WTC11 (cell line): ENCODE data around the gene DEPDC4.
"Not testable (repeated sequence)": the region's sequence is repeated elsewhere in the genome, so short reads cannot be mapped to it uniquely, and the experiment has no call there.

Experiments
- AR ChIP-seq: fragments of 250-450 bp; sonication (Bioruptor Pico); IDR thresholded peaks from 2 replicates; pipeline ENCODE4 v1.9.0; 2021; ENCODE audit warnings: mild to moderate bottlenecking
- CTCF ChIP-seq: fragments of 200-600 bp; IDR thresholded peaks from 2 replicates; pipeline ENCODE4 v1.8.0; 2022; ENCODE audit warnings: antibody characterized with exemption
- HMGA2 ChIP-seq: fragments of 250-450 bp; sonication (Bioruptor Pico); IDR thresholded peaks from 2 replicates; pipeline ENCODE4 v1.4.0; 2021; ENCODE audit warnings: mild to moderate bottlenecking, moderate library complexity
- JUN ChIP-seq: sonication (generic); formaldehyde crosslinking; IDR thresholded peaks from 2 replicates; pipeline ENCODE4 v1.8.0; 2023; ENCODE audit warnings: mild to moderate bottlenecking, missing genetic modification reagents
- KAT7 ChIP-seq: sonication (generic); formaldehyde crosslinking; IDR thresholded peaks from 2 replicates; pipeline ENCODE4 v1.8.1; 2023; ENCODE audit warnings: missing genetic modification reagents, mild to moderate bottlenecking, borderline replicate concordance
- RELA ChIP-seq: sonication (generic); formaldehyde crosslinking; IDR thresholded peaks from 2 replicates; pipeline ENCODE4 v1.8.1; 2022; ENCODE audit warnings: missing genetic modification reagents, mild to moderate bottlenecking, borderline replicate concordance
- SMAD3 ChIP-seq: sonication (generic); formaldehyde crosslinking; IDR thresholded peaks from 2 replicates; pipeline ENCODE4 v1.8.0; 2022; ENCODE audit warnings: missing genetic modification reagents, mild to moderate bottlenecking, borderline replicate concordance
- SMAD4 ChIP-seq: sonication (generic); formaldehyde crosslinking; IDR thresholded peaks from 2 replicates; pipeline ENCODE4 v1.8.0; 2022; ENCODE audit warnings: mild to moderate bottlenecking, missing genetic modification reagents
- TEAD4 ChIP-seq: sonication (generic); formaldehyde crosslinking; IDR thresholded peaks from 2 replicates; pipeline ENCODE4 v1.8.0; 2022; ENCODE audit warnings: mild to moderate bottlenecking, missing genetic modification reagents
- USF2 ChIP-seq: sonication (generic); formaldehyde crosslinking; IDR thresholded peaks from 2 replicates; pipeline ENCODE4 v1.8.1; 2023; ENCODE audit warnings: mild to moderate bottlenecking, missing genetic modification reagents, moderate library complexity
- ZBTB43 ChIP-seq: sonication (generic); formaldehyde crosslinking; IDR thresholded peaks from 2 replicates; pipeline ENCODE4 v1.8.1; 2023; ENCODE audit warnings: mild to moderate bottlenecking, missing genetic modification reagents
- ZNF512 ChIP-seq: sonication (generic); formaldehyde crosslinking; IDR thresholded peaks from 2 replicates; pipeline ENCODE4 v1.8.1; 2022; ENCODE audit warnings: missing genetic modification reagents, borderline replicate concordance
- TF ChIP-seq, protein P1 (sequence below): sonication (generic); formaldehyde crosslinking; IDR thresholded peaks from 2 replicates; pipeline ENCODE4 v1.8.1; 2022; ENCODE audit warnings: mild to moderate bottlenecking, missing genetic modification reagents, moderate library complexity, borderline replicate concordance
- TF ChIP-seq, protein P2 (sequence below): fragments of 250-450 bp; sonication (Bioruptor Pico); IDR thresholded peaks from 2 replicates; pipeline ENCODE4 v1.8.0; 2021; ENCODE audit warnings: mild to moderate bottlenecking

DNA sequence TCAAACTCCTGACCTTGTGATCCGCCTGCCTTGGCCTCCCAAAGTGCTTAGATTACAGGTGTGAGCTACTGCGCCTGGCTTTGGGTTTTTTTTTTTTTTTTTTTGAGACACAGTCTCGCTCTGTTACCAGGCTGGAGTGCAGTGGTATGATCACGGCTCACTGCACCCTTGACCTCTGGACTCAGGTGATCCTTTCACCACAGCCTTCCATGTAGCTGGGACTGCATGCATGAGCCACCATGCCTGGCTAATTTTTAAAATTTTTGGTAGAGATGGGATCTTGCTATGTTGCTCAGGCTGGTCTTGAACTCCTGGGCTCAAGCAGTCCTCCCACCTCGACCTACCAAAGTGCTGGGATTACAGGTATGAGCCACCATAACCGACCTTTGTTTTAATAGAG, 44.7 kb downstream of the DEPDC4 start:
- TF ChIP-seq CTCF; AR; KAT7 (CRISPR knock-in tag); RELA (CRISPR knock-in tag); ZBTB43 (CRISPR knock-in tag); SMAD4; TEAD4; ZNF512; JUN (CRISPR knock-in tag); HMGA2 (CRISPR knock-in tag); SMAD3 (CRISPR knock-in tag); USF2 (CRISPR knock-in tag): not testable (repeated sequence)
- TF ChIP-seq, protein P1, sequence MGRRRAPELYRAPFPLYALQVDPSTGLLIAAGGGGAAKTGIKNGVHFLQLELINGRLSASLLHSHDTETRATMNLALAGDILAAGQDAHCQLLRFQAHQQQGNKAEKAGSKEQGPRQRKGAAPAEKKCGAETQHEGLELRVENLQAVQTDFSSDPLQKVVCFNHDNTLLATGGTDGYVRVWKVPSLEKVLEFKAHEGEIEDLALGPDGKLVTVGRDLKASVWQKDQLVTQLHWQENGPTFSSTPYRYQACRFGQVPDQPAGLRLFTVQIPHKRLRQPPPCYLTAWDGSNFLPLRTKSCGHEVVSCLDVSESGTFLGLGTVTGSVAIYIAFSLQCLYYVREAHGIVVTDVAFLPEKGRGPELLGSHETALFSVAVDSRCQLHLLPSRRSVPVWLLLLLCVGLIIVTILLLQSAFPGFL (CRISPR knock-in tag): not testable (repeated sequence)
- TF ChIP-seq, protein P2, sequence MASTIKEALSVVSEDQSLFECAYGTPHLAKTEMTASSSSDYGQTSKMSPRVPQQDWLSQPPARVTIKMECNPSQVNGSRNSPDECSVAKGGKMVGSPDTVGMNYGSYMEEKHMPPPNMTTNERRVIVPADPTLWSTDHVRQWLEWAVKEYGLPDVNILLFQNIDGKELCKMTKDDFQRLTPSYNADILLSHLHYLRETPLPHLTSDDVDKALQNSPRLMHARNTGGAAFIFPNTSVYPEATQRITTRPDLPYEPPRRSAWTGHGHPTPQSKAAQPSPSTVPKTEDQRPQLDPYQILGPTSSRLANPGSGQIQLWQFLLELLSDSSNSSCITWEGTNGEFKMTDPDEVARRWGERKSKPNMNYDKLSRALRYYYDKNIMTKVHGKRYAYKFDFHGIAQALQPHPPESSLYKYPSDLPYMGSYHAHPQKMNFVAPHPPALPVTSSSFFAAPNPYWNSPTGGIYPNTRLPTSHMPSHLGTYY (CRISPR knock-in tag): not testable (repeated sequence)
